Lower leg skin (tissue), 3 donors: Measurements from ENCODE around the gene HIP1.
"Not testable (repeated sequence)": the region's sequence is repeated elsewhere in the genome, so short reads cannot be mapped to it uniquely, and the experiment has no call there.

Source experiments
- POLR2A ChIP-seq, 2 donors: fragments of 450-650 bp; IDR thresholded peaks; one replicate each; pipeline ENCODE4 v1.6.1; 2016 to 2017; ENCODE audit warnings: antibody characterized with exemption in 2 of 2, mild to moderate bottlenecking in 1 of 2, moderate library complexity in 1 of 2
- TF ChIP-seq, protein P1 (sequence below), 3 donors: fragments of 450-650 bp; IDR thresholded peaks; one replicate each; pipeline ENCODE4 v1.5.1; 2016; ENCODE audit warnings: antibody characterized with exemption in 3 of 3, mild to moderate bottlenecking in 3 of 3, moderate library complexity in 2 of 3

- TF ChIP-seq, protein P1, sequence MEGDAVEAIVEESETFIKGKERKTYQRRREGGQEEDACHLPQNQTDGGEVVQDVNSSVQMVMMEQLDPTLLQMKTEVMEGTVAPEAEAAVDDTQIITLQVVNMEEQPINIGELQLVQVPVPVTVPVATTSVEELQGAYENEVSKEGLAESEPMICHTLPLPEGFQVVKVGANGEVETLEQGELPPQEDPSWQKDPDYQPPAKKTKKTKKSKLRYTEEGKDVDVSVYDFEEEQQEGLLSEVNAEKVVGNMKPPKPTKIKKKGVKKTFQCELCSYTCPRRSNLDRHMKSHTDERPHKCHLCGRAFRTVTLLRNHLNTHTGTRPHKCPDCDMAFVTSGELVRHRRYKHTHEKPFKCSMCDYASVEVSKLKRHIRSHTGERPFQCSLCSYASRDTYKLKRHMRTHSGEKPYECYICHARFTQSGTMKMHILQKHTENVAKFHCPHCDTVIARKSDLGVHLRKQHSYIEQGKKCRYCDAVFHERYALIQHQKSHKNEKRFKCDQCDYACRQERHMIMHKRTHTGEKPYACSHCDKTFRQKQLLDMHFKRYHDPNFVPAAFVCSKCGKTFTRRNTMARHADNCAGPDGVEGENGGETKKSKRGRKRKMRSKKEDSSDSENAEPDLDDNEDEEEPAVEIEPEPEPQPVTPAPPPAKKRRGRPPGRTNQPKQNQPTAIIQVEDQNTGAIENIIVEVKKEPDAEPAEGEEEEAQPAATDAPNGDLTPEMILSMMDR (IDR thresholded peaks at IDR 0.05): not testable (repeated sequence)
- not testable (repeated sequence) for TF ChIP-seq POLR2A (IDR thresholded peaks at IDR 0.05)
These were observed 135.9 kb downstream of the HIP1 start for GRCh38 chr7:75602831-75603230.
